HG03025 (cell line): ENCODE results near the gene CABP1.

Experiments
- ATAC-seq: cut with Tn5 transposase; IDR thresholded peaks from one replicate; pipeline ENCODE4 v1.9.1; 2021; ENCODE audit warnings: mild to moderate bottlenecking, moderate library complexity; ENCODE audit not compliant: unreplicated experiment, low FRiP score

CABP1 gene

GRCh38 chr12:120690083-120690450 lies 49.6 kb downstream of the CABP1 start:
- ATAC-seq, result no peak

GRCh38 chr12:120690978-120691377 lies 50.6 kb downstream of the CABP1 start:
- ATAC-seq, result no peak

- no peak for ATAC-seq
Measured at GRCh38 chr12:120692524-120693033, 52.2 kb downstream of the CABP1 start.

- ATAC-seq, result no peak
Measured at GRCh38 chr12:120693848-120694247, 53.4 kb downstream of the CABP1 start.

GRCh38 chr12:120696626-120697025 lies 56.2 kb downstream of the CABP1 start:
- no peak for ATAC-seq

- ATAC-seq, result no peak
Measured at GRCh38 chr12:120697344-120697743, 56.9 kb downstream of the CABP1 start.

GRCh38 chr12:120698665-120699064 lies 58.2 kb downstream of the CABP1 start:
- no peak for ATAC-seq

- ATAC-seq, result no peak
Measured at GRCh38 chr12:120699553-120699952, 59.1 kb downstream of the CABP1 start.

- no peak for ATAC-seq
Measured at GRCh38 chr12:120700886-120701285, 60.5 kb downstream of the CABP1 start.

GRCh38 chr12:120702637-120703036 lies 62.2 kb downstream of the CABP1 start:
- ATAC-seq, result no peak

- ATAC-seq, result no peak
Measured at GRCh38 chr12:120703311-120703942, 63.0 kb downstream of the CABP1 start.

- ATAC-seq, result no peak
Measured at GRCh38 chr12:120705618-120706017, 65.2 kb downstream of the CABP1 start.

GRCh38 chr12:120706029-120706428 lies 65.6 kb downstream of the CABP1 start:
- no peak for ATAC-seq

GRCh38 chr12:120708651-120709050 lies 68.2 kb downstream of the CABP1 start:
- no peak for ATAC-seq

- peak; percentile 72 for ATAC-seq
Measured at GRCh38 chr12:120710031-120710804, 69.8 kb downstream of the CABP1 start, which contains the start of gene UNC119B. TSS of gene UNC119B (plus strand) at chr12:120710458. CDS start at chr12:120710475, 17 bp downstream.

- ATAC-seq, result peak; percentile 18
Measured at GRCh38 chr12:120710805-120711296, 70.4 kb downstream of the CABP1 start.

GRCh38 chr12:120711411-120711810 lies 71.0 kb downstream of the CABP1 start:
- no peak for ATAC-seq

- no peak for ATAC-seq
Measured at GRCh38 chr12:120712610-120713009, 72.2 kb downstream of the CABP1 start.

GRCh38 chr12:120713861-120714482 lies 73.5 kb downstream of the CABP1 start:
- no peak for ATAC-seq
